Activated CD4-positive, alpha-beta memory T cell treated with anti-CD3 and anti-CD28 coated beads for 36 hours (primary cell): Measurements from ENCODE around the gene ZNF672. TPM values are rescaled to one million over a fixed set of nuclear protein-coding genes. Genes with fewer than 3 reads are reported as not detected.

ENCODE experiments used
- CTCF ChIA-PET: fragments of 350-600 bp; sonication (Branson Sonifier 250); formaldehyde crosslinking; loops from one replicate; lab custom pipeline; 2021; ENCODE audit warnings: antibody characterized with exemption, inconsistent platforms; lab: Charles Lee
- POLR2A ChIA-PET: fragments of 350-600 bp; sonication (Branson Sonifier 250); formaldehyde crosslinking; loops from one replicate; lab custom pipeline; 2021; ENCODE audit warnings: antibody characterized with exemption; lab: Charles Lee
- DNase-seq: peaks from one replicate; pipeline ENCODE4 v3.0.0-alpha.2; 2020
- H3K27ac Mint-ChIP-seq: one replicate; pipeline ENCODE4 v1.8.0; 2021; ENCODE audit warnings: mixed read lengths
- H3K27me3 Mint-ChIP-seq: one replicate; pipeline ENCODE4 v1.8.0; 2021; ENCODE audit warnings: mixed read lengths
- H3K36me3 Mint-ChIP-seq: one replicate; pipeline ENCODE4 v1.8.0; 2021; ENCODE audit warnings: mixed read lengths
- H3K4me1 Mint-ChIP-seq: one replicate; pipeline ENCODE4 v1.8.0; 2021; ENCODE audit warnings: low read depth, mixed read lengths
- H3K4me3 Mint-ChIP-seq: one replicate; pipeline ENCODE4 v1.8.0; 2021; ENCODE audit warnings: mild to moderate bottlenecking, mixed read lengths
- H3K9me3 Mint-ChIP-seq: one replicate; pipeline ENCODE4 v1.8.0; 2021; ENCODE audit warnings: mixed read lengths
- intact Hi-C: fragments of 100-400 bp; cut with micrococcal nuclease; formaldehyde crosslinking; loops from one replicate; pipeline ENCODE4 v1.15.1; 2023
- total RNA-seq, 2 experiments: library from RNA; stranded (reverse); gene quantifications; one replicate each; pipeline ENCODE4 v1.2.3, GENCODE V29; 2021

The ZNF672 gene
- total RNA-seq, 2 experiments from 2014 or later = 50.3 to 51.4 TPM

- ChIA-PET POLR2A (interaction anchor here (0.6 to 2.9 kb wide), 7 partner anchors 14 to 47 kb away, joined by 3 to 47 read pairs (median 5); partner anchors contain the start of genes PGBD2, SH3BP5L and ZNF672), CTCF (interaction anchor here (0.6 to 3.2 kb wide), 13 partner anchors 12 to 1998 kb away, joined by 3 to 29 read pairs (median 5); partner anchors contain the start of genes PGBD2, SH3BP5L and ZNF672)
- H3K4me3 Mint-ChIP-seq = peak within 1 kb of the TSS; percentile 91
- H3K27me3 Mint-ChIP-seq = no peaks in the 10 kb centered on the region
- H3K27ac Mint-ChIP-seq = peak within 1 kb of the TSS; percentile 92
- no peaks in the 10 kb centered on the region for H3K9me3 Mint-ChIP-seq
- intact Hi-C loops = loop anchor here (1.0 kb wide), 4 partner anchors 14 to 47 kb away; partner anchors contain the start of genes PGBD2 and ZNF672
- H3K4me1 Mint-ChIP-seq = peaks cover 51% of the 10 kb centered on the region
- H3K36me3 Mint-ChIP-seq = peaks cover 18% of the 10 kb centered on the region
- DNase-seq = peak; percentile 98
Measured at GRCh38 chr1:248858891-248859889, 21.2 kb downstream of the ZNF672 start, which contains the start of gene ZNF692. ZNF692 (minus strand) TSS chr1:248859085; CDS start chr1:248858309, 776 bp downstream.

GRCh38 chr1:248860007-248860406, 22.0 kb downstream of the ZNF672 start:
- H3K27me3 Mint-ChIP-seq = no peaks in the 10 kb centered on the region
- H3K4me1 Mint-ChIP-seq = peaks cover 51% of the 10 kb centered on the region
- H3K9me3 Mint-ChIP-seq = no peaks in the 10 kb centered on the region
- ChIA-PET POLR2A (interaction anchor here (2.1 to 2.9 kb wide), 3 partner anchors 13 to 34 kb away, joined by 10 to 47 read pairs (median 25); partner anchors contain the start of genes SH3BP5L and ZNF672), CTCF (interaction anchor here (1.0 to 3.2 kb wide), 3 partner anchors 13 to 34 kb away, joined by 3 to 28 read pairs (median 22); partner anchors contain the start of gene SH3BP5L)
- H3K27ac Mint-ChIP-seq = peak overlapping the region; percentile 92
- peak overlapping the region; percentile 91 for H3K4me3 Mint-ChIP-seq
- DNase-seq = no peak
- intact Hi-C loops = no loop called here
- peaks cover 12% of the 10 kb centered on the region for H3K36me3 Mint-ChIP-seq

GRCh38 chr1:248861616-248862015, 23.6 kb downstream of the ZNF672 start:
- intact Hi-C loops = no loop called here
- peaks cover 40% of the 10 kb centered on the region for H3K4me1 Mint-ChIP-seq
- DNase-seq = no peak
- CTCF ChIA-PET = no interaction called here
- no peaks in the 10 kb centered on the region for H3K27me3 Mint-ChIP-seq
- H3K27ac Mint-ChIP-seq = no peak overlapping the region
- POLR2A ChIA-PET = interaction anchor here (1.9 to 2.9 kb wide), 2 partner anchors 12 to 24 kb away, joined by 7 to 17 read pairs; partner anchors contain the start of gene ZNF672
- H3K36me3 Mint-ChIP-seq = no peaks in the 10 kb centered on the region
- H3K9me3 Mint-ChIP-seq = no peaks in the 10 kb centered on the region
- no peak overlapping the region for H3K4me3 Mint-ChIP-seq

GRCh38 chr1:248862695-248862997, 24.6 kb downstream of the ZNF672 start:
- DNase-seq = no peak
- no peaks in the 10 kb centered on the region for H3K27me3 Mint-ChIP-seq
- peak overlapping the region; percentile 65 for H3K27ac Mint-ChIP-seq
- intact Hi-C loops = no loop called here
- no peaks in the 10 kb centered on the region for H3K9me3 Mint-ChIP-seq
- ChIA-PET POLR2A (interaction anchor here (0.9 to 2.9 kb wide), 3 partner anchors 11 to 37 kb away, joined by 3 to 17 read pairs (median 7); partner anchors contain the start of genes SH3BP5L and ZNF672), CTCF (no interaction called here)
- peak overlapping the region; percentile 85 for H3K4me3 Mint-ChIP-seq
- H3K4me1 Mint-ChIP-seq = peaks cover 32% of the 10 kb centered on the region
- no peaks in the 10 kb centered on the region for H3K36me3 Mint-ChIP-seq

GRCh38 chr1:248862998-248863881, 25.2 kb downstream of the ZNF672 start:
- H3K27me3 Mint-ChIP-seq = no peaks in the 10 kb centered on the region
- ChIA-PET CTCF (no interaction called here), POLR2A (interaction anchor here (0.9 to 2.9 kb wide), 3 partner anchors 10 to 37 kb away, joined by 3 to 17 read pairs (median 7); partner anchors contain the start of genes SH3BP5L and ZNF672)
- peak overlapping the region; percentile 65 for H3K27ac Mint-ChIP-seq
- H3K4me1 Mint-ChIP-seq = peaks cover 31% of the 10 kb centered on the region
- H3K4me3 Mint-ChIP-seq = peak overlapping the region; percentile 85
- H3K36me3 Mint-ChIP-seq = no peaks in the 10 kb centered on the region
- peak; percentile 87 for DNase-seq
- intact Hi-C loops = loop anchor here (1.0 kb wide), 1 partner anchor 10 kb away; no protein-coding TSS in a partner anchor
- no peaks in the 10 kb centered on the region for H3K9me3 Mint-ChIP-seq

GRCh38 chr1:248871837-248872401, 33.9 kb downstream of the ZNF672 start:
- CTCF ChIA-PET = interaction anchor here (1.2 kb wide), 1 partner anchor 48 kb away, joined by 3 read pairs; no protein-coding TSS in a partner anchor
- H3K9me3 Mint-ChIP-seq = peaks cover 3% of the 10 kb centered on the region

GRCh38 chr1:248872752-248873408, 34.9 kb downstream of the ZNF672 start:
- Mint-ChIP-seq H3K4me3 (peak overlapping the region; percentile 91), H3K27me3 (peaks cover 8% of the 10 kb centered on the region), H3K27ac (peak overlapping the region; percentile 92), H3K4me1 (peaks cover 24% of the 10 kb centered on the region), H3K9me3 (peaks cover 3% of the 10 kb centered on the region), H3K36me3 (peaks cover 10% of the 10 kb centered on the region)
- ChIA-PET POLR2A (interaction anchor here (1.5 to 2.4 kb wide), 4 partner anchors 10 to 47 kb away, joined by 10 to 17 read pairs (median 12); partner anchors contain the start of genes SH3BP5L, ZNF672 and ZNF692), CTCF (interaction anchor here (0.8 to 2.4 kb wide), 8 partner anchors 9 to 66 kb away, joined by 3 to 22 read pairs (median 3); partner anchors contain the start of genes SH3BP5L and ZNF692)
- DNase-seq = peak; percentile 75
- intact Hi-C loops = loop anchor here (1.0 kb wide), 4 partner anchors 10 to 35 kb away; partner anchors contain the start of genes PGBD2, ZNF672 and ZNF692

More at GRCh38 chr1:248871837-248872401, 33.9 kb downstream of the ZNF672 start:
- POLR2A ChIA-PET = no interaction called here
- no peak overlapping the region for H3K27ac Mint-ChIP-seq
- intact Hi-C loops = no loop called here
- H3K4me3 Mint-ChIP-seq = no peak overlapping the region
- peaks cover 24% of the 10 kb centered on the region for H3K4me1 Mint-ChIP-seq
- H3K36me3 Mint-ChIP-seq = peaks cover 10% of the 10 kb centered on the region
- peaks cover 8% of the 10 kb centered on the region for H3K27me3 Mint-ChIP-seq
- no peak for DNase-seq

- peaks cover 10% of the 10 kb centered on the region for H3K36me3 Mint-ChIP-seq
- ChIA-PET CTCF (interaction anchor here (0.8 to 2.4 kb wide), 8 partner anchors 9 to 67 kb away, joined by 3 to 22 read pairs (median 3); partner anchors contain the start of genes SH3BP5L and ZNF692), POLR2A (interaction anchor here (1.5 to 2.4 kb wide), 4 partner anchors 10 to 48 kb away, joined by 10 to 17 read pairs (median 12); partner anchors contain the start of genes SH3BP5L, ZNF672 and ZNF692)
- H3K27me3 Mint-ChIP-seq = peaks cover 8% of the 10 kb centered on the region
- peaks cover 24% of the 10 kb centered on the region for H3K4me1 Mint-ChIP-seq
- peak overlapping the region; percentile 91 for H3K4me3 Mint-ChIP-seq
- intact Hi-C loops = loop anchor here (1.0 kb wide), 4 partner anchors 10 to 35 kb away; partner anchors contain the start of genes PGBD2, ZNF672 and ZNF692
- peak overlapping the region; percentile 92 for H3K27ac Mint-ChIP-seq
- peak; percentile 98 for DNase-seq
- peaks cover 3% of the 10 kb centered on the region for H3K9me3 Mint-ChIP-seq
Measured at GRCh38 chr1:248873409-248873992, 35.5 kb downstream of the ZNF672 start.

GRCh38 chr1:248873993-248874533, 36.0 kb downstream of the ZNF672 start:
- ChIA-PET CTCF (interaction anchor here (0.8 to 2.4 kb wide), 3 partner anchors 15 to 48 kb away, joined by 3 to 22 read pairs (median 8); partner anchors contain the start of genes PGBD2, SH3BP5L and ZNF692), POLR2A (interaction anchor here (1.5 to 2.4 kb wide), 4 partner anchors 11 to 48 kb away, joined by 10 to 17 read pairs (median 12); partner anchors contain the start of genes SH3BP5L, ZNF672 and ZNF692)
- peak; percentile 89 for DNase-seq
- Mint-ChIP-seq H3K27ac (peak overlapping the region; percentile 92), H3K36me3 (peaks cover 10% of the 10 kb centered on the region), H3K4me3 (peak overlapping the region; percentile 91), H3K27me3 (peaks cover 8% of the 10 kb centered on the region), H3K4me1 (peaks cover 24% of the 10 kb centered on the region), H3K9me3 (peaks cover 3% of the 10 kb centered on the region)
- intact Hi-C loops = loop anchor here (1.0 kb wide), 5 partner anchors 11 to 48 kb away; partner anchors contain the start of genes PGBD2, ZNF672 and ZNF692
